ENCODE measurements around the gene OPRD1.

OPRD1 gene

GRCh38 chr1:28887419-28887834 is 75.5 kb downstream of the OPRD1 start:
- DNase-seq, result no peak

GRCh38 chr1:28887835-28888682 is 76.1 kb downstream of the OPRD1 start:
- DNase-seq, result no peak

GRCh38 chr1:28888915-28889314 is 76.9 kb downstream of the OPRD1 start:
- no peak for DNase-seq

- DNase-seq, result no peak
Measured at GRCh38 chr1:28889357-28889756, 77.4 kb downstream of the OPRD1 start.

GRCh38 chr1:28890435-28890834 is 78.5 kb downstream of the OPRD1 start:
- DNase-seq, result no peak

- no peak for DNase-seq
Measured at GRCh38 chr1:28890836-28891235, 78.9 kb downstream of the OPRD1 start.

GRCh38 chr1:28891256-28891655 is 79.3 kb downstream of the OPRD1 start:
- DNase-seq, result no peak

- no peak for DNase-seq
Measured at GRCh38 chr1:28893403-28894102, 81.6 kb downstream of the OPRD1 start.

- DNase-seq, result no peak
Measured at GRCh38 chr1:28894785-28895184, 82.8 kb downstream of the OPRD1 start.

GRCh38 chr1:28895896-28896608 is 84.1 kb downstream of the OPRD1 start:
- DNase-seq, result no peak

GRCh38 chr1:28896609-28896986 is 84.6 kb downstream of the OPRD1 start:
- no peak for DNase-seq

- no peak for DNase-seq
Measured at GRCh38 chr1:28897789-28898188, 85.8 kb downstream of the OPRD1 start.

- DNase-seq, result no peak
Measured at GRCh38 chr1:28898405-28898881, 86.5 kb downstream of the OPRD1 start.

GRCh38 chr1:28899267-28899666 is 87.3 kb downstream of the OPRD1 start:
- DNase-seq, result no peak

GRCh38 chr1:28900562-28900961 is 88.6 kb downstream of the OPRD1 start:
- DNase-seq, result no peak

GRCh38 chr1:28902738-28903137 is 90.8 kb downstream of the OPRD1 start:
- DNase-seq, result no peak

GRCh38 chr1:28905921-28906666 is 94.1 kb downstream of the OPRD1 start:
- no peak for DNase-seq

GRCh38 chr1:28909198-28909597 is 97.2 kb downstream of the OPRD1 start:
- DNase-seq, result no peak

- no peak for DNase-seq
Measured at GRCh38 chr1:28910379-28911115, 98.6 kb downstream of the OPRD1 start.

GRCh38 chr1:28913786-28914227 is 101.8 kb downstream of the OPRD1 start:
- no peak for DNase-seq

GRCh38 chr1:28914228-28915030 is 102.5 kb downstream of the OPRD1 start, which contains the start of gene EPB41:
Gene EPB41, plus strand, starts transcription at chr1:28914569. Its CDS starts 72,869 bp downstream, at chr1:28987438.
- no peak for DNase-seq

All from cortex of kidney (tissue), 1 donor.